Retinal pigment epithelial cell (primary cell): ENCODE results near the gene MYO1E.

Experiments used
- DNase-seq: peaks from one replicate; pipeline ENCODE4 v3.0.0-alpha.2; 2010; ENCODE audit warnings: low read depth
- H3K4me3 ChIP-seq: 2 replicates; pipeline ENCODE4 v1.5.1; 2011; ENCODE audit warnings: mild to moderate bottlenecking, low read length, control low read depth, moderate library complexity
- CTCF ChIP-seq: conservative IDR thresholded peaks from 2 replicates; pipeline ENCODE4 v1.5.1; 2011; ENCODE audit warnings: low read depth, low read length, control low read depth, inconsistent platforms

Gene MYO1E

GRCh38 chr15:59124261-59124660 lies 248.4 kb downstream of the MYO1E start:
- no peak for TF ChIP-seq CTCF
- no peak for DNase-seq
- no peak overlapping the region for H3K4me3 ChIP-seq

GRCh38 chr15:59120937-59121336 lies 251.7 kb downstream of the MYO1E start:
- no peak overlapping the region for H3K4me3 ChIP-seq
- TF ChIP-seq CTCF: no peak
- DNase-seq: no peak

GRCh38 chr15:59119625-59120024 lies 253.0 kb downstream of the MYO1E start:
- DNase-seq: no peak
- TF ChIP-seq CTCF: no peak
- H3K4me3 ChIP-seq: no peak overlapping the region

GRCh38 chr15:59116771-59117170 lies 255.9 kb downstream of the MYO1E start:
- TF ChIP-seq CTCF: no peak
- no peak overlapping the region for H3K4me3 ChIP-seq
- no peak for DNase-seq

GRCh38 chr15:59116141-59116540 lies 256.5 kb downstream of the MYO1E start:
- no peak overlapping the region for H3K4me3 ChIP-seq
- no peak for DNase-seq
- no peak for TF ChIP-seq CTCF

- TF ChIP-seq CTCF: no peak
- no peak for DNase-seq
- no peak overlapping the region for H3K4me3 ChIP-seq
Observed at GRCh38 chr15:59115047-59115446, 257.6 kb downstream of the MYO1E start.

GRCh38 chr15:59111251-59111650 lies 261.4 kb downstream of the MYO1E start:
- H3K4me3 ChIP-seq: no peak overlapping the region
- no peak for DNase-seq
- TF ChIP-seq CTCF: no peak
